Upper lobe of right lung (tissue), 1 donor: ENCODE data around the gene EGFL7. TPM values are rescaled to one million over a fixed set of nuclear protein-coding genes. Genes with fewer than 3 reads are reported as not detected.

ENCODE experiments used
- ATAC-seq: fragments of 200-7000 bp; cut with Tn5 transposase; one replicate; pipeline ENCODE4 v1.9.1; 2020; ENCODE audit warnings: mild to moderate bottlenecking, moderate library complexity
- DNase-seq: peaks from one replicate; pipeline ENCODE4 v3.0.0-alpha.2; 2020
- H3K27ac ChIP-seq: fragments of 200-600 bp; one replicate; pipeline ENCODE4 v1.8.0; 2022
- H3K27me3 ChIP-seq: fragments of 200-600 bp; one replicate; pipeline ENCODE4 v1.8.0; 2022; ENCODE audit warnings: mild to moderate bottlenecking
- H3K36me3 ChIP-seq: fragments of 200-600 bp; one replicate; pipeline ENCODE4 v1.8.0; 2022
- H3K4me1 ChIP-seq: fragments of 200-600 bp; one replicate; pipeline ENCODE4 v1.8.0; 2022
- H3K4me3 ChIP-seq: fragments of 200-600 bp; one replicate; pipeline ENCODE4 v1.8.0; 2022; ENCODE audit warnings: mild to moderate bottlenecking
- H3K9me3 ChIP-seq: fragments of 200-600 bp; one replicate; pipeline ENCODE4 v1.8.0; 2022
- intact Hi-C: fragments of 100-400 bp; cut with DNase I; formaldehyde crosslinking; loops from one replicate; pipeline ENCODE4 v1.11.0; 2022
- total RNA-seq: library from RNA; stranded (reverse); fragmentation: NEBNext Ultra II Directional; extraction: Animal tissue kit (Norgen Biotek cat#: 25700); gene quantifications from one replicate; pipeline ENCODE4 v1.2.1, GENCODE V29; 2021
- TF ChIP-seq, protein P1 (sequence below): fragments of 200-600 bp; IDR thresholded peaks from one replicate; pipeline ENCODE4 v1.8.0; 2022; ENCODE audit warnings: antibody characterized with exemption
- donor health status: DM: no; HTN: yes; CAD: no; lungs with severe emphysema.

EGFL7 gene
- total RNA-seq, 1 donor from 2014 or later: 302 TPM

DNA sequence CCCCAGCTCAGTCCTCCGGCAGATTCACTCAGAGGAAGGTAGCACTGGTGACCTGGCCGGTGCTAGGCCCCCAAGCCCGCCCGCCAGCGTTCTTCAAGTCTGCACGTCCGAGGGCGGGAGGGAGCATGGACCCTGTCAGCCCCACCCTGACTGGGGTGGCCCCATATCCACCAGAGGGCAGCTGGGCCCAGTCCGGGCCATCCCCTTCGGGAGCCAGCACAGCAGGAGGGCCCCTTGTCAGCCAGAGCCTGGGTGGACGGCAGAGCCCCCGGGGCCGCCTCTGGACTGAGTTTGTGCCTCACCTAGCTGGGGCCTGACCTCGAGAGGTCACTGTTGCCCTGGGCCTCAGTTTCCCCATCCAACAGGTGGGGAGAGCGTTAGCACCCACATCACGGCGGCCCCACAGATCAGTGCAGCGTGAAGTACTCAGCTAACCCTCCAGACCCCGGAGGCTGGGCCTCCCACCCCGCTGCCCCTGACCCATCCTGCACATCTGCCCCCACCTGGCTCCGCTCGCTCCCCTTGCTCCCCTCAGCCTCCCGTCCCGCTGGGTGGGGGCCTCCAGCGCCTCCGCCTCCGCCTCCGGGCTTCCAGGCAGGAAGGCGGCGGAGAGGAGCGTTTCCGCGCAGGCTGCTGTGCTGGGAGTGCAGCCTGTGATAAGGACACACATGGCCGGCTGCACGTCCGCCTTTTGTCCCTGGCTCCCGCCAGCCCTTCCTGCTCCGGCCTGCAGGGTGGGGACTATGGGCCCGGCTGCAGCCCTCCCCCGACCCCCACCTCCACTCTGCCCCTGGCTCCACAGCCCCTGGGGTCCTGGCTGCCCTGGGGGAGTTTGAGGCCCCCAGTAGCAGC is 16.6 kb upstream of the EGFL7 start:
- TF ChIP-seq, protein P1, sequence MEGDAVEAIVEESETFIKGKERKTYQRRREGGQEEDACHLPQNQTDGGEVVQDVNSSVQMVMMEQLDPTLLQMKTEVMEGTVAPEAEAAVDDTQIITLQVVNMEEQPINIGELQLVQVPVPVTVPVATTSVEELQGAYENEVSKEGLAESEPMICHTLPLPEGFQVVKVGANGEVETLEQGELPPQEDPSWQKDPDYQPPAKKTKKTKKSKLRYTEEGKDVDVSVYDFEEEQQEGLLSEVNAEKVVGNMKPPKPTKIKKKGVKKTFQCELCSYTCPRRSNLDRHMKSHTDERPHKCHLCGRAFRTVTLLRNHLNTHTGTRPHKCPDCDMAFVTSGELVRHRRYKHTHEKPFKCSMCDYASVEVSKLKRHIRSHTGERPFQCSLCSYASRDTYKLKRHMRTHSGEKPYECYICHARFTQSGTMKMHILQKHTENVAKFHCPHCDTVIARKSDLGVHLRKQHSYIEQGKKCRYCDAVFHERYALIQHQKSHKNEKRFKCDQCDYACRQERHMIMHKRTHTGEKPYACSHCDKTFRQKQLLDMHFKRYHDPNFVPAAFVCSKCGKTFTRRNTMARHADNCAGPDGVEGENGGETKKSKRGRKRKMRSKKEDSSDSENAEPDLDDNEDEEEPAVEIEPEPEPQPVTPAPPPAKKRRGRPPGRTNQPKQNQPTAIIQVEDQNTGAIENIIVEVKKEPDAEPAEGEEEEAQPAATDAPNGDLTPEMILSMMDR: peak; percentile 19
- H3K4me3 ChIP-seq: peak overlapping the region; percentile 51
- peaks cover 17% of the 10 kb centered on the region for H3K27me3 ChIP-seq
- ATAC-seq: peak; percentile 17
- no peaks in the 10 kb centered on the region for H3K9me3 ChIP-seq
- H3K27ac ChIP-seq: peak overlapping the region; percentile 83
- peak; percentile 76 for DNase-seq
- no peaks in the 10 kb centered on the region for H3K36me3 ChIP-seq
- intact Hi-C loops: no loop called here
- peaks cover 31% of the 10 kb centered on the region for H3K4me1 ChIP-seq

DNA sequence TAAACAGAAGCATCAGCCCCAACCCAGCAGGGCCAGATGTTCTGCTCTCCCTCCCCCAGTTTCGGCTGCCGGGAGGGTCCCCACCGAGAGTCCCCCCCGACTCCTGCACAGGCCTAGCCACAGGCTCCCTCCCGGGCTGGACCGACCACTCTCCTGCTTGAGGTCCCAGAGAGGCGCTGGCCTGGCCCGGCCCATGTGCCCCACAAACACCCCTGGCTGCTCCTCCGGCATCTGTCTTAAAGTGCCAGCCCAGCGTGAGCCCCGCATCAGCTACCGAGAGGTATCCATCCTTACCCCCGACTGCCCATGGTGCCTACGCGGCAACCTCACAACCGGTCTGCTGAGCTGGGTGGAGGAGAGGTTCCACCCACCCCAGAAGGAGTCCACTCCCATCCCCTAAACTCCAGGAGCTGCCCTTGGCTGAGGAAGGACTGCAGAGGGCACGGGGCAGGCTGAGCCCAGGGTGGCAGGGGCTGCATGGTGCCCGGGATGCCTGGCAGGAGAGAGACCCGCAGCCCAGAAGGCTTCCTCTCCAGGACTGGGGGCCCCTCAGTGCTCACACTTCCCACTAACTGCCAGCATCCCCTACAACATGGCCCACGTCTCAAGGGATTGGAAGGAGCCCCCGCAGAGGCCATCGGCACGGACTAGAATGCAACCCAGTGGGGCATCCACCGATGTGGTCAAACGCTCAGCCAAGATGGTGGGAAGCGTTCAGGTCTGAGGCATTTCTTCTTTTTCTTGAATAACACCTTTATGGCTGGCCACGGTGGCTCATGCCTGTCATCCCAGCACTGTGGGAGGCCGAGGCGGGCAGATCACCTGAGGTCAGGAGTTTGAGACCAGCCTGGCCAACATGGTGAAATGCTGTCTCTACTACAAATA is 15.6 kb upstream of the EGFL7 start:
- Histone ChIP-seq H3K36me3 (no peaks in the 10 kb centered on the region), H3K27me3 (peaks cover 17% of the 10 kb centered on the region), H3K4me1 (peaks cover 27% of the 10 kb centered on the region), H3K4me3 (peak overlapping the region; percentile 38), H3K9me3 (no peaks in the 10 kb centered on the region), H3K27ac (peak overlapping the region; percentile 83)
- TF ChIP-seq, protein P1: no peak
- intact Hi-C loops: no loop called here
- no peak for ATAC-seq
- DNase-seq: no peak

DNA sequence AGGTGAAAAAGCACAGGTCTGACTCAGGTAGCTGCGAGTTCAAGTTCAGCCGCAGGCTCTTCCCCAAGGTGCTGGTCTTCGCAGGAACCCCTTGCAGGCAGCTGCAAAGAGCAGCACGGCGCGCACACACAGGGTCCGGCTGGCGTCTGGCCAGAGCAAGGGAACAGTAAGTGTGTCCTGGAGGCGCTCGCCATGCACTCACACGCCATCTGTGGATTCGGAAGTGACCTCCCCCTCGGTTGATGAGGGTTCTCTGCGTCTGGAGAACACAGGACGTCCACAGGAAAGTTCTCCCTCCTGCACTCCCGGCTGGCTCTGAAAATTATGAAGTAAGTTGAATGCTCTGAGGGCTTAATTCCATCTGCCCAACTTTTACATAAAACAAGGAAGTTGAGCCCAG is 14.0 kb upstream of the EGFL7 start:
- peak overlapping the region; percentile 6 for H3K4me3 ChIP-seq
- no peaks in the 10 kb centered on the region for H3K36me3 ChIP-seq
- TF ChIP-seq, protein P1: no peak
- DNase-seq (peak; percentile 73), ATAC-seq (no peak)
- H3K27ac ChIP-seq: peak overlapping the region; percentile 25
- H3K4me1 ChIP-seq: peaks cover 32% of the 10 kb centered on the region
- no peaks in the 10 kb centered on the region for H3K9me3 ChIP-seq
- peaks cover 17% of the 10 kb centered on the region for H3K27me3 ChIP-seq
- intact Hi-C loops: no loop called here

DNA sequence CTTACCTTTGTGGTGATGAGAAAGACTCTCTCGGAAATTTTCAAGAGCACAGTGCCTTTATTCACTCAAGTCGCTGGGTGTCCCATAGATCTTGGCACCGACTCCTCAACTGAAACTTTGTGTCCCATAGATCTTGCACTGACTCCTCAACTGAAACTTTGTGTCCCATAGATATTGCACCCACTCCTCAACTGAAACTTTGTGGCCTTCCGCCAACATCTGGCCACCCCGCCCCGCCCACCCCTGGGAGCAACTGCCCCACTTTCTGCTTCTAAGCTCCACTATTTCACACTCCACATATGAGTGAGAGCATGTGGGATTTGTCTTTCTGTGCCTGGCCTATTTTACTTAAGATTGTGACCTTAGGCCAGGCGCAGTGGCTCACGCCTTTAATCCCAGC is 12.7 kb upstream of the EGFL7 start:
- Histone ChIP-seq H3K9me3 (no peaks in the 10 kb centered on the region), H3K36me3 (no peaks in the 10 kb centered on the region), H3K27ac (no peak overlapping the region), H3K4me3 (no peak overlapping the region), H3K27me3 (peaks cover 11% of the 10 kb centered on the region), H3K4me1 (peaks cover 30% of the 10 kb centered on the region)
- intact Hi-C loops: no loop called here
- DNase-seq: no peak
- no peak for ATAC-seq
- TF ChIP-seq, protein P1: no peak

DNA sequence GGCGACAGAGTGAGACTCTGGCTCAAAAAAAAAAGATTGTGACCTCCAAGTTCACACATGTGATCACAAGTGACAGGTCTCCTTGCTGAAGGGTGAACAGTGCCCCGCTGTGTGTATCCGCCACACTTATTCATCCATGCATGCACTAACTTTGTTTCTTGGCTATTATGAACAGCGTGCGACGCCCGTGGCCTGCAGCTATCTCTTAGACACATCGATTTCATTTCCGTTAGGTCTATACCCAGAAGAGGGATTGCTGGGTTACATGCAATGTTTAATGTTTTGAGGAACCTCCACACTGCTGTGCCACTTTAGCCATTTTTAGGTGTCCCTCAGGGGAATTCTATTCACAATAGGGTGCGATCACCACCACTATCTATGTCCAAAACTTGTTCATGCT is 12.1 kb upstream of the EGFL7 start:
- no peak overlapping the region for H3K4me3 ChIP-seq
- TF ChIP-seq, protein P1: no peak
- no peaks in the 10 kb centered on the region for H3K36me3 ChIP-seq
- no peak for DNase-seq
- intact Hi-C loops: no loop called here
- ATAC-seq: no peak
- H3K27ac ChIP-seq: no peak overlapping the region
- H3K4me1 ChIP-seq: peaks cover 26% of the 10 kb centered on the region
- no peaks in the 10 kb centered on the region for H3K9me3 ChIP-seq
- H3K27me3 ChIP-seq: peaks cover 9% of the 10 kb centered on the region
